ENCODE results near the gene STARD13. TPM values are rescaled to one million over a fixed set of nuclear protein-coding genes. Genes with fewer than 3 reads are reported as not detected.

STARD13 gene
- total and polyA plus RNA-seq, 4 donors, result 2.7 to 15.3 (median 5.7) TPM

DNA sequence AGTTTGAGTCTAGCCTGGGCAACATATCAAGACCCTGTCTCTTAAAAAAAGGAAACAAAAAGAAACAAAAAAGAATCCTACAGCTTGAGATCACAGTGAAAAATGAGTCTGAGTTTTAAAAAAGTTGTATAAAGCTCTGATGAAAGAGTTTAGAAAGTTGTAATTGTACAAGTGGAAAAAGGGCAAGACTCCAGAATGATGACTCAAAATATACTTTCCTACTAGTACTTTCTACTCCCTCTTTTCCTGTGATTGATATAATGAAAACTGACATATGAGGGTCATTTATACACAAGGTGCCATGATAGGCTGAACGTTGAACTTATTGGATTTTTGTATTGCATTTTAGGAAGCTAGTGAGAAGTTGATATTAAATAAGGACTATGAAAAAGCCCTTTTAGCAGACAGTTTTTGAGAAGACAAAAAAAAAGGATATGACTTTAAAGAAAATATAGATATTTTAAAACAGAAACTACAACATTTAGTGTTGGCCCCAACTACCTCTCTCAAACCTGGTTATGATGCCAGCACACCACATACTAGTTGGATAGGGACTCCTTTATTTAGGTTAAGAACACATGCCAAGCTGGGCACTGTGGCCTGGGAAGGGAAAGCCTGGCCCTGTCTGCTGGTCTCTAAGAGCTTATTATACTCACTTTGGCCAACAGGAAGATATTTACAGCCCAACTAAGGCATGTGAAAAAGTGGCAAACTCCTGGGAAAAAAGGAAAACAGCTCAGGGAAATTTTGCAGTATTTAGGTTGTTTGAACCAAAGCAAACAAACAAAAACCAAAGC lies 152.7 kb downstream of the STARD13 start:
- 87% methylated on average over 1 of the region's 1 CpG for WGBS
- Histone ChIP-seq H3K4me3 (ENCODE audit: low read depth in 1 of 3, low read length in 3 of 3) (no peak overlapping the region), H3K27ac (ENCODE audit: low read depth in 1 of 2, low read length in 2 of 2) (no peak overlapping the region), H3K9ac (ENCODE audit: low read depth in 1 of 2, low read length in 2 of 2) (no peak overlapping the region), H3K9me3 (ENCODE audit: control insufficient read depth in 4 of 4, low read length in 3 of 4) (peaks cover 0 to 7% (median 5%) of the 10 kb centered on the region in 4 donors), H3K4me1 (ENCODE audit: control insufficient read depth in 4 of 4, insufficient read depth in 4 of 4, low read length in 3 of 4) (peaks cover 0 to 8% (median 3%) of the 10 kb centered on the region in 4 donors), H3K36me3 (ENCODE audit: control insufficient read depth in 4 of 4, insufficient read depth in 3 of 4, low read depth in 1 of 4, low read length in 3 of 4) (peaks cover 0 to 15% (median 8%) of the 10 kb centered on the region in 4 donors), H3K27me3 (ENCODE audit: control insufficient read depth in 4 of 4, insufficient read depth in 4 of 4, low read length in 3 of 4) (no peaks in the 10 kb centered on the region)
- no peak for DNase-seq (ENCODE audit: low spot score)
- TF ChIP-seq HNF4A (conservative IDR thresholded peaks at IDR 0.05) (peak in 1 of 2 donors; percentile 20), NR2F2 (IDR thresholded peaks at IDR 0.05) (no peak), JUND (IDR thresholded peaks at IDR 0.05) (peak in 1 of 2 donors; percentile 55), YY1 (IDR thresholded peaks at IDR 0.05) (no peak)

DNA sequence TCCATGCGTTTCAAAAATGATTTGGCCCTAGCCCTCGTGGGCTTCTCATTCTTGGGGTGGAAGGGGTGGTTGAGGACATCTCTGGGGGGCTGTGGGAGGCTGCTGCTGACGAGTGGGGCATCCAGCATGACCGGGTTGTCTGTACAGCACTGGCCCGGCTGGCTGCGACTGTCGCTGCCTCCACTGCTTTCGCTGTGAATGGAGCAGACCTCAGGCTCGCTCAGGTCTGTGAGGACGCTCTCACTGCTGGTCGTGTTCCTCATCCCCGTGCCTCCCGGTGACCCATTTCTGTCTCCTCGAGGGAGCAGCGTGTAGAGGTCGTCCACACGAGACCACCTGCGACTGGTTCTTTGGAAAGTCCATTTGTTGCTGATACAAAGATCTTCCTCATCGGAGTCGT lies 155.7 kb downstream of the STARD13 start:
- 96% methylated on average over 20 of the region's 20 CpGs for WGBS
- DNase-seq (ENCODE audit: low spot score), result no peak
- Histone ChIP-seq H3K27me3 (ENCODE audit: control insufficient read depth in 4 of 4, insufficient read depth in 4 of 4, low read length in 3 of 4) (no peaks in the 10 kb centered on the region), H3K36me3 (ENCODE audit: control insufficient read depth in 4 of 4, insufficient read depth in 3 of 4, low read depth in 1 of 4, low read length in 3 of 4) (peaks cover 0 to 3% (median under 1%) of the 10 kb centered on the region in 4 donors), H3K27ac (ENCODE audit: low read depth in 1 of 2, low read length in 2 of 2) (no peak overlapping the region), H3K4me1 (ENCODE audit: control insufficient read depth in 4 of 4, insufficient read depth in 4 of 4, low read length in 3 of 4) (peaks cover 9 to 29% (median 21%) of the 10 kb centered on the region in 4 donors), H3K9ac (ENCODE audit: low read depth in 1 of 2, low read length in 2 of 2) (no peak overlapping the region), H3K4me3 (ENCODE audit: low read depth in 1 of 3, low read length in 3 of 3) (no peak overlapping the region), H3K9me3 (ENCODE audit: control insufficient read depth in 4 of 4, low read length in 3 of 4) (no peaks in the 10 kb centered on the region)
- TF ChIP-seq HNF4G (IDR thresholded peaks at IDR 0.05) (no peak), FOXA1 (IDR thresholded peaks at IDR 0.05) (no peak), SP1 (IDR thresholded peaks at IDR 0.05) (no peak), FOXA2 (IDR thresholded peaks at IDR 0.05) (no peak), HNF4A (conservative IDR thresholded peaks at IDR 0.05) (no peak), RXRA (IDR thresholded peaks at IDR 0.05) (no peak), TAF1 (conservative IDR thresholded peaks at IDR 0.05) (no peak), GABPA (IDR thresholded peaks at IDR 0.05 in 1 of 2, conservative IDR thresholded peaks at IDR 0.05 in 1 of 2) (no peak), ZBTB33 (IDR thresholded peaks at IDR 0.05) (no peak), ATF3 (IDR thresholded peaks at IDR 0.05) (no peak), YY1 (IDR thresholded peaks at IDR 0.05) (no peak), RAD21 (IDR thresholded peaks at IDR 0.05) (no peak), NR2F2 (IDR thresholded peaks at IDR 0.05) (no peak), EGR1 (IDR thresholded peaks at IDR 0.05; ENCODE audit: low read depth in 2 of 2) (no peak), JUND (IDR thresholded peaks at IDR 0.05) (no peak)
- TF ChIP-seq, protein P1, sequence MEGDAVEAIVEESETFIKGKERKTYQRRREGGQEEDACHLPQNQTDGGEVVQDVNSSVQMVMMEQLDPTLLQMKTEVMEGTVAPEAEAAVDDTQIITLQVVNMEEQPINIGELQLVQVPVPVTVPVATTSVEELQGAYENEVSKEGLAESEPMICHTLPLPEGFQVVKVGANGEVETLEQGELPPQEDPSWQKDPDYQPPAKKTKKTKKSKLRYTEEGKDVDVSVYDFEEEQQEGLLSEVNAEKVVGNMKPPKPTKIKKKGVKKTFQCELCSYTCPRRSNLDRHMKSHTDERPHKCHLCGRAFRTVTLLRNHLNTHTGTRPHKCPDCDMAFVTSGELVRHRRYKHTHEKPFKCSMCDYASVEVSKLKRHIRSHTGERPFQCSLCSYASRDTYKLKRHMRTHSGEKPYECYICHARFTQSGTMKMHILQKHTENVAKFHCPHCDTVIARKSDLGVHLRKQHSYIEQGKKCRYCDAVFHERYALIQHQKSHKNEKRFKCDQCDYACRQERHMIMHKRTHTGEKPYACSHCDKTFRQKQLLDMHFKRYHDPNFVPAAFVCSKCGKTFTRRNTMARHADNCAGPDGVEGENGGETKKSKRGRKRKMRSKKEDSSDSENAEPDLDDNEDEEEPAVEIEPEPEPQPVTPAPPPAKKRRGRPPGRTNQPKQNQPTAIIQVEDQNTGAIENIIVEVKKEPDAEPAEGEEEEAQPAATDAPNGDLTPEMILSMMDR (IDR thresholded peaks at IDR 0.05; ENCODE audit: low read depth, low read length, missing input control), result no peak
- TF ChIP-seq, protein P2, sequence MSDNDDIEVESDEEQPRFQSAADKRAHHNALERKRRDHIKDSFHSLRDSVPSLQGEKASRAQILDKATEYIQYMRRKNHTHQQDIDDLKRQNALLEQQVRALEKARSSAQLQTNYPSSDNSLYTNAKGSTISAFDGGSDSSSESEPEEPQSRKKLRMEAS (IDR thresholded peaks at IDR 0.05), result no peak
- TF ChIP-seq, protein P3, sequence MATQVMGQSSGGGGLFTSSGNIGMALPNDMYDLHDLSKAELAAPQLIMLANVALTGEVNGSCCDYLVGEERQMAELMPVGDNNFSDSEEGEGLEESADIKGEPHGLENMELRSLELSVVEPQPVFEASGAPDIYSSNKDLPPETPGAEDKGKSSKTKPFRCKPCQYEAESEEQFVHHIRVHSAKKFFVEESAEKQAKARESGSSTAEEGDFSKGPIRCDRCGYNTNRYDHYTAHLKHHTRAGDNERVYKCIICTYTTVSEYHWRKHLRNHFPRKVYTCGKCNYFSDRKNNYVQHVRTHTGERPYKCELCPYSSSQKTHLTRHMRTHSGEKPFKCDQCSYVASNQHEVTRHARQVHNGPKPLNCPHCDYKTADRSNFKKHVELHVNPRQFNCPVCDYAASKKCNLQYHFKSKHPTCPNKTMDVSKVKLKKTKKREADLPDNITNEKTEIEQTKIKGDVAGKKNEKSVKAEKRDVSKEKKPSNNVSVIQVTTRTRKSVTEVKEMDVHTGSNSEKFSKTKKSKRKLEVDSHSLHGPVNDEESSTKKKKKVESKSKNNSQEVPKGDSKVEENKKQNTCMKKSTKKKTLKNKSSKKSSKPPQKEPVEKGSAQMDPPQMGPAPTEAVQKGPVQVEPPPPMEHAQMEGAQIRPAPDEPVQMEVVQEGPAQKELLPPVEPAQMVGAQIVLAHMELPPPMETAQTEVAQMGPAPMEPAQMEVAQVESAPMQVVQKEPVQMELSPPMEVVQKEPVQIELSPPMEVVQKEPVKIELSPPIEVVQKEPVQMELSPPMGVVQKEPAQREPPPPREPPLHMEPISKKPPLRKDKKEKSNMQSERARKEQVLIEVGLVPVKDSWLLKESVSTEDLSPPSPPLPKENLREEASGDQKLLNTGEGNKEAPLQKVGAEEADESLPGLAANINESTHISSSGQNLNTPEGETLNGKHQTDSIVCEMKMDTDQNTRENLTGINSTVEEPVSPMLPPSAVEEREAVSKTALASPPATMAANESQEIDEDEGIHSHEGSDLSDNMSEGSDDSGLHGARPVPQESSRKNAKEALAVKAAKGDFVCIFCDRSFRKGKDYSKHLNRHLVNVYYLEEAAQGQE (IDR thresholded peaks at IDR 0.05), result no peak

Measured in liver (tissue), 9 donors.